ENCODE data around the gene PIAS3.
A peak's percentile ranks its signal among the peaks of the same experiment; 100 is the strongest.

The PIAS3 gene

DNA sequence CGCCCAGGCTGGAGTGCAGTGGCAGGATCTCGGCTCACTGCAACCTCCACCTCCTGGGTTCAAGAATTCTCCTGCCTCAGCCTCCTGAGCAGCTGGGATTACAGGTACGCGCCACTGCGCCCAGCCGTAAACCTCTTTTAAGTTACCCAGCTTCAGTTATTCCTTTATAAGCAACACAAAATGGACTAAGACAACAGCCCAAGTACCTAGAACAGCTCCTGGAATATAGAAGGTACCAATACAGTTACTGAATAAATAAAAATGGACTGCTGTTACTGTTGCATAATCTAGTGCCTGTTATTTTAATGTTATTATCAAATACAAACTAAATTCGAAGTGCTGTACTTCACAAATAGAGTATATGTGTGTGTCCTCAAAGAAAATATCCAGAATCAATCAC, 52.0 kb downstream of the PIAS3 start:
- peaks cover 22% of the 10 kb centered on the region for H3K4me1 Mint-ChIP-seq
- H3K9me3 Mint-ChIP-seq: no peaks in the 10 kb centered on the region
- no peak overlapping the region for H3K27ac Mint-ChIP-seq
- H3K36me3 Mint-ChIP-seq (ENCODE audit: low read depth): no peaks in the 10 kb centered on the region
- H3K4me3 Mint-ChIP-seq: no peak overlapping the region
- H3K27me3 Mint-ChIP-seq (ENCODE audit: low read depth): no peaks in the 10 kb centered on the region
- TF ChIP-seq, protein P1, sequence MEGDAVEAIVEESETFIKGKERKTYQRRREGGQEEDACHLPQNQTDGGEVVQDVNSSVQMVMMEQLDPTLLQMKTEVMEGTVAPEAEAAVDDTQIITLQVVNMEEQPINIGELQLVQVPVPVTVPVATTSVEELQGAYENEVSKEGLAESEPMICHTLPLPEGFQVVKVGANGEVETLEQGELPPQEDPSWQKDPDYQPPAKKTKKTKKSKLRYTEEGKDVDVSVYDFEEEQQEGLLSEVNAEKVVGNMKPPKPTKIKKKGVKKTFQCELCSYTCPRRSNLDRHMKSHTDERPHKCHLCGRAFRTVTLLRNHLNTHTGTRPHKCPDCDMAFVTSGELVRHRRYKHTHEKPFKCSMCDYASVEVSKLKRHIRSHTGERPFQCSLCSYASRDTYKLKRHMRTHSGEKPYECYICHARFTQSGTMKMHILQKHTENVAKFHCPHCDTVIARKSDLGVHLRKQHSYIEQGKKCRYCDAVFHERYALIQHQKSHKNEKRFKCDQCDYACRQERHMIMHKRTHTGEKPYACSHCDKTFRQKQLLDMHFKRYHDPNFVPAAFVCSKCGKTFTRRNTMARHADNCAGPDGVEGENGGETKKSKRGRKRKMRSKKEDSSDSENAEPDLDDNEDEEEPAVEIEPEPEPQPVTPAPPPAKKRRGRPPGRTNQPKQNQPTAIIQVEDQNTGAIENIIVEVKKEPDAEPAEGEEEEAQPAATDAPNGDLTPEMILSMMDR (IDR thresholded peaks at IDR 0.05; ENCODE audit: unreplicated experiment in 3 of 3): no peak

DNA sequence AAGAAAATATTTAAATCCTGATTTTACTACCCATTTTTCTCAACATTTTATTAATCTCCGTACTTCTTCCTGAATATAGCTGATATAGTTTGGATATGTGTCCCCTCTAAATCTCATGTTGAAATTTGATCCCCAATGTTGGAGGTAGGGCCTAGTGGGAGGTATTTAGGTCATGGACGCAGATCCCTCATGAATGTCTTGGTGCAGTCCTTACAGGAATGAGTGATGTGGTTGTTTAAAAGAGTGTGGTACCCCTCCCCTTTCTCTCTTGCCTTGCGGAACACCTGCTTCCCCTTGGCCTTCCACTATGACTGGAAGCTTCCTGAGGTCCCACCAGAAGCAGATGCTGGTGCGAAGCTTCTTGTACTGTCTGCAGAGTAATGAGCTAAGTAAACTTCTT, 52.5 kb downstream of the PIAS3 start:
- H3K4me1 Mint-ChIP-seq: peaks cover 22% of the 10 kb centered on the region
- no peak overlapping the region for H3K4me3 Mint-ChIP-seq
- no peaks in the 10 kb centered on the region for H3K9me3 Mint-ChIP-seq
- no peaks in the 10 kb centered on the region for H3K27me3 Mint-ChIP-seq (ENCODE audit: low read depth)
- H3K36me3 Mint-ChIP-seq (ENCODE audit: low read depth): peaks cover 3% of the 10 kb centered on the region
- TF ChIP-seq, protein P1 (IDR thresholded peaks at IDR 0.05; ENCODE audit: unreplicated experiment in 3 of 3): no peak
- no peak overlapping the region for H3K27ac Mint-ChIP-seq

GRCh38 chr1:145805057-145805456, 53.8 kb downstream of the PIAS3 start:
- Mint-ChIP-seq H3K9me3 (no peaks in the 10 kb centered on the region), H3K27me3 (ENCODE audit: low read depth) (no peaks in the 10 kb centered on the region)

GRCh38 chr1:145804235-145805045, 54.4 kb downstream of the PIAS3 start:
- TF ChIP-seq, protein P1 (IDR thresholded peaks at IDR 0.05; ENCODE audit: unreplicated experiment in 3 of 3): no peak
- H3K27me3 Mint-ChIP-seq (ENCODE audit: low read depth): no peaks in the 10 kb centered on the region

More at GRCh38 chr1:145805057-145805456, 53.8 kb downstream of the PIAS3 start:
- Mint-ChIP-seq H3K27ac (peak overlapping the region in 1 of 3 experiments; percentile 49), H3K4me3 (no peak overlapping the region), H3K36me3 (ENCODE audit: low read depth) (peaks cover 8% of the 10 kb centered on the region), H3K4me1 (peaks cover 22% of the 10 kb centered on the region)
- TF ChIP-seq, protein P1 (IDR thresholded peaks at IDR 0.05; ENCODE audit: unreplicated experiment in 3 of 3): no peak

DNA sequence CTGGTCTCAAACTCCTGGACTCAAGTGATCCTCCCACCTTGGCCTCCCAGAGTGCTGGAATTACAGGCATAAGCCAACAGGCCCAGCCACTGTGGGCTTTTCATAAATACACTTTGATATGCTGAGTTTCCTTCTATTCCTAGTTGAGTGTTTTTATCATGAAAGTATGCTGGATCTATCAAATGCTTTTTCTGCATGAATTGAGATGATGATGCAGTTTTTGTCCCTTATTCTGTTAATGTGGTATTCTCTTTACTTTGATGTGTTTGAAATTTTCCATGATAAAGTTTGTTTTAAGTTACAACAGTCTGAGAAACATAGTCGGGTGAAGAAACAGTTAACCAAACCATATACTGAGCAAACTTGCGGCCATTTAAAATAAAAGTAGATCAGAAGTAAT, 59.1 kb downstream of the PIAS3 start:
- Mint-ChIP-seq H3K4me1 (peaks cover 10% of the 10 kb centered on the region), H3K27me3 (ENCODE audit: low read depth) (no peaks in the 10 kb centered on the region), H3K4me3 (no peak overlapping the region), H3K9me3 (peaks cover 32% of the 10 kb centered on the region), H3K36me3 (ENCODE audit: low read depth) (peaks cover 60% of the 10 kb centered on the region), H3K27ac (no peak overlapping the region)
- TF ChIP-seq, protein P1 (IDR thresholded peaks at IDR 0.05; ENCODE audit: unreplicated experiment in 3 of 3): no peak

More at GRCh38 chr1:145804235-145805045, 54.4 kb downstream of the PIAS3 start:
- Mint-ChIP-seq H3K4me3 (no peak overlapping the region), H3K36me3 (ENCODE audit: low read depth) (peaks cover 14% of the 10 kb centered on the region), H3K9me3 (peaks cover 2% of the 10 kb centered on the region), H3K4me1 (peaks cover 22% of the 10 kb centered on the region), H3K27ac (peak overlapping the region in 2 of 3 experiments; percentile 37 to 84)

Measured in nephron (organoid).